RWPE2 (cell line): ENCODE results near the gene DPF3.
A peak's percentile ranks its signal among the peaks of the same experiment; 100 is the strongest.

Experiments used
- ATAC-seq: fragments of 200-7000 bp; cut with Tn5 transposase; 3 replicates; pipeline ENCODE4 v1.9.1; 2021; ENCODE audit warnings: low read depth
- DNase-seq: peaks from one replicate; pipeline ENCODE4 v3.0.0-alpha.2; 2020; ENCODE audit warnings: low spot score
- H3K27ac ChIP-seq: fragments of 450-650 bp; 2 replicates; pipeline ENCODE4 v1.5.1; 2017; ENCODE audit warnings: mild to moderate bottlenecking; ENCODE audit not compliant: poor library complexity, severe bottlenecking
- H3K27me3 ChIP-seq: fragments of 250-450 bp; sonication (Bioruptor Pico); 2 replicates; pipeline ENCODE4 v1.5.1; 2021; ENCODE audit warnings: mild to moderate bottlenecking, moderate library complexity; ENCODE audit not compliant: insufficient read depth, poor library complexity, severe bottlenecking
- H3K36me3 ChIP-seq: fragments of 250-450 bp; sonication (Bioruptor Pico); 2 replicates; pipeline ENCODE4 v1.5.1; 2020; ENCODE audit warnings: low read depth, mild to moderate bottlenecking, moderate library complexity
- H3K4me1 ChIP-seq: fragments of 250-450 bp; sonication (Bioruptor Pico); 2 replicates; pipeline ENCODE4 v1.5.1; 2021; ENCODE audit warnings: mild to moderate bottlenecking, moderate library complexity; ENCODE audit not compliant: insufficient read depth, poor library complexity, severe bottlenecking
- H3K4me3 ChIP-seq: fragments of 250-450 bp; sonication (Bioruptor Pico); 2 replicates; pipeline ENCODE4 v1.5.1; 2021; ENCODE audit warnings: mild to moderate bottlenecking, moderate library complexity; ENCODE audit not compliant: severe bottlenecking
- H3K9me3 ChIP-seq: fragments of 250-450 bp; sonication (Bioruptor Pico); 2 replicates; pipeline ENCODE4 v1.5.1; 2021; ENCODE audit warnings: mild to moderate bottlenecking, moderate library complexity; ENCODE audit not compliant: severe bottlenecking
- TF ChIP-seq, protein P1 (sequence below): fragments of 450-650 bp; IDR thresholded peaks from one replicate; pipeline ENCODE4 v1.5.1; 2017; ENCODE audit warnings: mild to moderate bottlenecking, moderate library complexity; ENCODE audit not compliant: poor library complexity, severe bottlenecking

The DPF3 gene

DNA sequence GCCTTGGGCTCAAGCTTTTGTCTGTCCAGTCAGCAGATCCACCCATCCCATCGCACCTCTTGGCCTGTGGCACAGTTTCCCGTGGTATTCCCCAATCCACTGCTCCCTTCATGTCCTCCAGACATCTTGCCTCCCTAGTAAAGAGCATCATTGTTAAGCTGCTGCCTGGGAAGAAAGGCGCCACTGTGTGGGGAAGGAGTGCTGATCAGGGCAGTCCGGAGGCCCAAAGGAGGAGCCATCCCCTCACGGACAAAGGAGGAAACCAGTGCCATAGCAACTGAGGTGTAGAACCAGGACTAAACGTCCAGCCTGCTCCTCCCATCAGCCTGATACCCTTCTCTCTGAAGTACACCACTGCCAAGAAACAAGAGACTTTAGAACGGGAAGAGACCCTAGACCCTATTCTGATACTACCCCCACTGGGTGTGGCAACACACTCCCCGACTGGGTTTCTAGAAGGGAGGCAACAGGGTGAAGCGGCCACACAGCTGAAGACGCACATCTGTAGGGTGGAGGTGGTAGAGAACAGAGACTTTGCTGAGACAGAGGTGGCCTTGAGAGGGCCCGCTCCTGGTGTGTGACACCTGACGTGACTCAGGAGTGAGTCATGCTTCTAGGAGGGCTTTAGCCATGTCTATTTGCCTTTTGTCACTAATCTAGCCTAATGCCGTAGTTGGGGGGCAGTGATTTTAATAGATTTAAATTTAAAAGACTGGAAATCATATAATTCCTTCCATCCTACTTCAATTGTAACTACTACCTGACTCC, 185.0 kb downstream of the DPF3 start:
- Histone ChIP-seq H3K4me3 (no peak overlapping the region), H3K4me1 (no peaks in the 10 kb centered on the region), H3K27ac (no peak overlapping the region), H3K9me3 (no peaks in the 10 kb centered on the region), H3K27me3 (no peaks in the 10 kb centered on the region), H3K36me3 (no peaks in the 10 kb centered on the region)
- no peak for DNase-seq
- TF ChIP-seq, protein P1, sequence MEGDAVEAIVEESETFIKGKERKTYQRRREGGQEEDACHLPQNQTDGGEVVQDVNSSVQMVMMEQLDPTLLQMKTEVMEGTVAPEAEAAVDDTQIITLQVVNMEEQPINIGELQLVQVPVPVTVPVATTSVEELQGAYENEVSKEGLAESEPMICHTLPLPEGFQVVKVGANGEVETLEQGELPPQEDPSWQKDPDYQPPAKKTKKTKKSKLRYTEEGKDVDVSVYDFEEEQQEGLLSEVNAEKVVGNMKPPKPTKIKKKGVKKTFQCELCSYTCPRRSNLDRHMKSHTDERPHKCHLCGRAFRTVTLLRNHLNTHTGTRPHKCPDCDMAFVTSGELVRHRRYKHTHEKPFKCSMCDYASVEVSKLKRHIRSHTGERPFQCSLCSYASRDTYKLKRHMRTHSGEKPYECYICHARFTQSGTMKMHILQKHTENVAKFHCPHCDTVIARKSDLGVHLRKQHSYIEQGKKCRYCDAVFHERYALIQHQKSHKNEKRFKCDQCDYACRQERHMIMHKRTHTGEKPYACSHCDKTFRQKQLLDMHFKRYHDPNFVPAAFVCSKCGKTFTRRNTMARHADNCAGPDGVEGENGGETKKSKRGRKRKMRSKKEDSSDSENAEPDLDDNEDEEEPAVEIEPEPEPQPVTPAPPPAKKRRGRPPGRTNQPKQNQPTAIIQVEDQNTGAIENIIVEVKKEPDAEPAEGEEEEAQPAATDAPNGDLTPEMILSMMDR = no peak
- ATAC-seq = peak; percentile 41

DNA sequence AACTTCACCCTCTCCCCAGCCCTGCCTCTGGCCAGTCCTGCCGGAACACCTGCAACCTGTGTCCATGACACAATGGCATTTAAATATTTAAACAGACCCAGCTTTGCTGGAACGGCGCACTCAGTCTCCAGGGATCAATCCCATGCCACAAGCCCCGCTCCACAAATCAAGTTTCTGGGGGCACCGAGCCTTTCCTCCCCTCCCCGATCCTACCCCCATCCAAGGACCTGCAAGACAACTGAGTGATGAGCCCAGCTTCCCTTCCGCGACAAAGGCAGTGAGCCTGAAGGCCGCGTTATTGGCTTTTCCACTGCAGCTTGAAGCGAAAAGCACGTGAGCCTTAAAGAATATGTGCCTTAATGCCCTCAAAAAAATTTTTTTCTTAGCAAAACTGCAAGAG, 185.7 kb downstream of the DPF3 start:
- TF ChIP-seq, protein P1 = no peak
- no peak for DNase-seq
- no peak overlapping the region for H3K27ac ChIP-seq
- no peaks in the 10 kb centered on the region for H3K9me3 ChIP-seq
- H3K4me3 ChIP-seq = no peak overlapping the region
- no peaks in the 10 kb centered on the region for H3K4me1 ChIP-seq
- H3K36me3 ChIP-seq = no peaks in the 10 kb centered on the region
- no peaks in the 10 kb centered on the region for H3K27me3 ChIP-seq
- ATAC-seq = no peak

DNA sequence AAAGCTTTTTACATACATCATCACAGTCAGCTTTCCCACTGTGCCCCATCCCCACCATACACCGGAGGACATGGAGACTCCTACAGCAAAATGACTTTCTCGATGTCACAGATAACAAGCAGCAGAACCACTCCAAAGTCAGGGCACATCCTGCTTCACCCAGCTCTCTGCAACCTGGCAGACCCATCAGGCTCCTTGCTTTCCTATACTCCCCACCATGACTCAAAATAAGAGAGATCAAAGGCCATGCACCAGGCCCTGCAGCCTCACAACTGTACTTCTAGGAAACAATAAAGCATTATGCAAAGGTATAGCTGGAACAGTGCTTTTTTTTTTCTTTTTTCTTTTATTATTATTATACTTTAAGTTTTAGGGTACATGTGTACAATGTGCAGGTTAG, 187.4 kb downstream of the DPF3 start:
- Histone ChIP-seq H3K4me1 (no peaks in the 10 kb centered on the region), H3K4me3 (no peak overlapping the region), H3K36me3 (no peaks in the 10 kb centered on the region), H3K27ac (no peak overlapping the region), H3K27me3 (no peaks in the 10 kb centered on the region), H3K9me3 (no peaks in the 10 kb centered on the region)
- ATAC-seq = no peak
- TF ChIP-seq, protein P1 = no peak
- no peak for DNase-seq

DNA sequence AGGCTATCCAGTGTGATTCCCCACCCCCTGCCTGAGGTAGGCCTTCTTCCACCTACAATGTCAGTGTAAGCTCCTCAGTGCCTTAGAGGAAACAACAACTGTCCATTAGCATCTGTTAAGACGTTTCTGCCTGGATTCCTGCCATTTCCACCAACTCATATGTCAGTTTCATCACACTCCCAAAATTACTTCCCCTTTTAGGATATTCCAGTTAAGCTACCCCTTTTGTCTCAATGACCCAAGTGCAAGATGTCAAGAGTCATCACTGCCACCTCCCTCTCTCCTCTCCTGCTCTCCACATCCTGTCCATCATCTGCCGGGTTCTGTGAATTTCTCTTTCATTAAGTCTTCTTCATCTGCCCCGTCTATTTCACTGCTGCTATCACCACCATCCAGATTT, 189.4 kb downstream of the DPF3 start:
- ATAC-seq = no peak
- DNase-seq = no peak
- Histone ChIP-seq H3K36me3 (no peaks in the 10 kb centered on the region), H3K9me3 (no peaks in the 10 kb centered on the region), H3K27ac (no peak overlapping the region), H3K4me1 (no peaks in the 10 kb centered on the region), H3K4me3 (no peak overlapping the region), H3K27me3 (no peaks in the 10 kb centered on the region)
- TF ChIP-seq, protein P1 = no peak

DNA sequence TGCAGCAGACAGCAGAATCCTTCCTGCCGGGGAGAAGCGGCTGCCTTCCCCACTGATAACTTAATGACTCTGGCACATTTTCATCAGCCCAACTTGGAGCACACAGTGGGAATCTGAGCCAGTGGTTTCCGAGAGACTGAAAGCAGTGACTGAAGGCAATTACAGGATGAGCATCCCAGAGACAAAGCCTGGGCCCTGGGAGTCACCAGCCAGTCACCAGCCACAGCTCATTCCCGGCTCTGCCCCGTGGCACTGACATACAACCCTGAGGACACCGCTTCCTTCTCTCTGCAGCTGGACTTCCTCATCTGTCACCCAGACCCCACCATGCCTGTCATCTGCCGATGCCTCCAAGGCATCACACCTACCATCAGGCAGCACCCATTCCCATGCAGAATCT, 192.3 kb downstream of the DPF3 start:
- Histone ChIP-seq H3K27me3 (no peaks in the 10 kb centered on the region), H3K9me3 (no peaks in the 10 kb centered on the region), H3K36me3 (no peaks in the 10 kb centered on the region), H3K4me3 (no peak overlapping the region), H3K4me1 (no peaks in the 10 kb centered on the region), H3K27ac (no peak overlapping the region)
- DNase-seq (no peak), ATAC-seq (no peak)
- TF ChIP-seq, protein P1 = no peak
